BLaER1 treated with 17β-estradiol and CSF1 and Interleukin-3, amounts not matched to agents 10 nM and 100 nM (cell line): ENCODE results near the gene ULK1.

Experiments
- H3K27ac ChIP-seq, 11 experiments: shearing (Covaris generic); formaldehyde crosslinking; 2 replicates each; pipeline ENCODE4 v1.8.1; 2022
- H3K27me3 ChIP-seq, 11 experiments: shearing (Covaris generic); formaldehyde crosslinking; 2 replicates each; pipeline ENCODE4 v1.8.1; 2022
- H3K36me3 ChIP-seq, 11 experiments: shearing (Covaris generic); formaldehyde crosslinking; 2 replicates each; pipeline ENCODE4 v1.8.1; 2022
- H3K4me1 ChIP-seq, 10 experiments: shearing (Covaris generic); formaldehyde crosslinking; 2 replicates each; pipeline ENCODE4 v1.8.1; 2022
- H3K4me2 ChIP-seq, 11 experiments: shearing (Covaris generic); formaldehyde crosslinking; 2 replicates each; pipeline ENCODE4 v1.8.1; 2022
- H3K4me3 ChIP-seq, 10 experiments: shearing (Covaris generic); formaldehyde crosslinking; 2 replicates each; pipeline ENCODE4 v1.8.1; 2022
- H3K9ac ChIP-seq, 11 experiments: shearing (Covaris generic); formaldehyde crosslinking; 2 replicates each; pipeline ENCODE4 v1.8.1; 2022
- H3K9me3 ChIP-seq, 11 experiments: shearing (Covaris generic); formaldehyde crosslinking; replicated peaks in 1 of 11; 2 replicates each; pipeline ENCODE4 v1.8.1; 2022
- H4K20me1 ChIP-seq, 11 experiments: shearing (Covaris generic); formaldehyde crosslinking; 2 replicates each; pipeline ENCODE4 v1.8.1; 2022
- Cebpa-rat ChIP-seq, 11 experiments: shearing (Covaris generic); IDR thresholded peaks; 2 replicates each; pipeline ENCODE4 v1.8.1; 2022

Gene ULK1

GRCh38 chr12:131857908-131858850 is 36.2 kb upstream of the ULK1 start:
- Histone ChIP-seq H4K20me1 (peaks cover 0 to 9% (median 0%) of the 10 kb centered on the region in 11 experiments; a peak in 5 of 22 replicates), H3K36me3 (no peaks in the 10 kb centered on the region), H3K4me2 (no peak overlapping the region), H3K4me3 (no peak overlapping the region), H3K27ac (no peak overlapping the region), H3K9ac (no peak overlapping the region), H3K9me3 (no peaks in the 10 kb centered on the region), H3K4me1 (peaks cover 29 to 61% (median 50%) of the 10 kb centered on the region in 10 experiments), H3K27me3 (peaks cover 0 to 13% (median 0%) of the 10 kb centered on the region in 11 experiments; a peak in 5 of 22 replicates)
- no peak for TF ChIP-seq Cebpa-rat (IDR thresholded peaks at IDR 0.05)

GRCh38 chr12:131860472-131861260 is 33.8 kb upstream of the ULK1 start:
- Histone ChIP-seq H3K4me2 (peak overlapping the region; percentile 45 to 80 (median 60); a peak in 21 of 22 replicates), H3K4me3 (no peak overlapping the region), H3K4me1 (peaks cover 11 to 50% (median 37%) of the 10 kb centered on the region in 10 experiments), H3K9ac (peak overlapping the region; percentile 9 to 59 (median 30); a peak in 14 of 22 replicates), H4K20me1 (no peaks in the 10 kb centered on the region), H3K9me3 (no peaks in the 10 kb centered on the region), H3K27me3 (peaks cover 0 to 3% (median 0%) of the 10 kb centered on the region in 11 experiments; a peak in 1 of 22 replicates), H3K36me3 (no peaks in the 10 kb centered on the region), H3K27ac (peak overlapping the region in 10 of 11 experiments; percentile 8 to 66 (median 45); a peak in 15 of 22 replicates)
- TF ChIP-seq Cebpa-rat (IDR thresholded peaks at IDR 0.05), result peak in 2 of 11 experiments; percentile 11 to 56; a peak in 2 of 22 replicates

GRCh38 chr12:131861261-131862083 is 33.0 kb upstream of the ULK1 start:
- H3K4me2 ChIP-seq, result peak overlapping the region in 10 of 11 experiments; percentile 45 to 80 (median 66); a peak in 18 of 22 replicates
- no peak overlapping the region for H3K4me3 ChIP-seq
- H4K20me1 ChIP-seq, result no peaks in the 10 kb centered on the region
- peak overlapping the region in 9 of 11 experiments; percentile 8 to 66 (median 45); a peak in 11 of 22 replicates for H3K27ac ChIP-seq
- peaks cover 9 to 46% (median 36%) of the 10 kb centered on the region in 10 experiments for H3K4me1 ChIP-seq
- H3K9ac ChIP-seq, result peak overlapping the region in 7 of 11 experiments; percentile 9 to 45 (median 28); a peak in 6 of 22 replicates
- no peaks in the 10 kb centered on the region for H3K27me3 ChIP-seq
- no peaks in the 10 kb centered on the region for H3K36me3 ChIP-seq
- no peaks in the 10 kb centered on the region for H3K9me3 ChIP-seq
- TF ChIP-seq Cebpa-rat (IDR thresholded peaks at IDR 0.05), result no peak

GRCh38 chr12:131862084-131862441 is 32.4 kb upstream of the ULK1 start:
- TF ChIP-seq Cebpa-rat (IDR thresholded peaks at IDR 0.05), result no peak
- Histone ChIP-seq H3K27ac (peak overlapping the region in 2 of 11 experiments; percentile 6 to 22; a peak in 1 of 22 replicates), H3K9me3 (no peaks in the 10 kb centered on the region), H4K20me1 (no peaks in the 10 kb centered on the region), H3K27me3 (no peaks in the 10 kb centered on the region), H3K4me3 (no peak overlapping the region), H3K9ac (0 out of 22 replicates have a peak overlapping the region, but pooled peaks of 1 of the 11 experiments have one; percentile 18), H3K36me3 (no peaks in the 10 kb centered on the region), H3K4me1 (peaks cover 9 to 46% (median 36%) of the 10 kb centered on the region in 10 experiments), H3K4me2 (peak overlapping the region in 2 of 11 experiments; percentile 46 to 79; a peak in 3 of 22 replicates)

- peak overlapping the region in 8 of 11 experiments; percentile 18 to 79 (median 44); a peak in 14 of 22 replicates for H3K4me2 ChIP-seq
- H3K27me3 ChIP-seq, result no peaks in the 10 kb centered on the region
- no peaks in the 10 kb centered on the region for H4K20me1 ChIP-seq
- peak overlapping the region in 1 of 11 experiments; percentile 18; a peak in 1 of 22 replicates for H3K9ac ChIP-seq
- no peak overlapping the region for H3K4me3 ChIP-seq
- H3K9me3 ChIP-seq, result no peaks in the 10 kb centered on the region
- TF ChIP-seq Cebpa-rat (IDR thresholded peaks at IDR 0.05), result no peak
- H3K4me1 ChIP-seq, result peaks cover 9 to 46% (median 36%) of the 10 kb centered on the region in 10 experiments
- no peaks in the 10 kb centered on the region for H3K36me3 ChIP-seq
- peak overlapping the region in 2 of 11 experiments; percentile 13 to 22; a peak in 5 of 22 replicates for H3K27ac ChIP-seq
These were observed 31.8 kb upstream of the ULK1 start for GRCh38 chr12:131862600-131862993.

GRCh38 chr12:131862994-131863710 is 31.3 kb upstream of the ULK1 start:
- no peaks in the 10 kb centered on the region for H3K9me3 ChIP-seq
- peak in 4 of 11 experiments; percentile 20 to 69 (median 34); a peak in 4 of 22 replicates for TF ChIP-seq Cebpa-rat (IDR thresholded peaks at IDR 0.05)
- peak overlapping the region in 5 of 11 experiments; percentile 13 to 44 (median 29); a peak in 6 of 22 replicates for H3K27ac ChIP-seq
- H3K4me1 ChIP-seq, result peaks cover 9 to 51% (median 36%) of the 10 kb centered on the region in 10 experiments
- no peaks in the 10 kb centered on the region for H3K36me3 ChIP-seq
- peak overlapping the region in 4 of 11 experiments; percentile 27 to 47 (median 30); a peak in 4 of 22 replicates for H3K9ac ChIP-seq
- no peaks in the 10 kb centered on the region for H4K20me1 ChIP-seq
- no peaks in the 10 kb centered on the region for H3K27me3 ChIP-seq
- peak overlapping the region; percentile 8 to 79 (median 51); a peak in 16 of 22 replicates for H3K4me2 ChIP-seq
- H3K4me3 ChIP-seq, result no peak overlapping the region

- Histone ChIP-seq H3K27ac (peak overlapping the region in 4 of 11 experiments; percentile 25 to 44 (median 34); a peak in 3 of 22 replicates), H4K20me1 (no peaks in the 10 kb centered on the region), H3K4me1 (peaks cover 9 to 53% (median 36%) of the 10 kb centered on the region in 10 experiments), H3K27me3 (no peaks in the 10 kb centered on the region), H3K36me3 (no peaks in the 10 kb centered on the region), H3K4me3 (no peak overlapping the region), H3K4me2 (peak overlapping the region; percentile 8 to 79 (median 51); a peak in 16 of 22 replicates), H3K9ac (peak overlapping the region in 3 of 11 experiments; percentile 28 to 47 (median 31); a peak in 3 of 22 replicates), H3K9me3 (no peaks in the 10 kb centered on the region)
- no peak for TF ChIP-seq Cebpa-rat (IDR thresholded peaks at IDR 0.05)
These were observed 30.6 kb upstream of the ULK1 start for GRCh38 chr12:131863711-131864396.
